GM18499 (cell line): Measurements from ENCODE around the gene CLDN5.

ENCODE experiments used
- ATAC-seq: cut with Tn5 transposase; IDR thresholded peaks from one replicate; pipeline ENCODE4 v1.9.1; 2021; ENCODE audit warnings: moderate number of reproducible peaks; ENCODE audit not compliant: insufficient read depth, unreplicated experiment

The CLDN5 gene

DNA sequence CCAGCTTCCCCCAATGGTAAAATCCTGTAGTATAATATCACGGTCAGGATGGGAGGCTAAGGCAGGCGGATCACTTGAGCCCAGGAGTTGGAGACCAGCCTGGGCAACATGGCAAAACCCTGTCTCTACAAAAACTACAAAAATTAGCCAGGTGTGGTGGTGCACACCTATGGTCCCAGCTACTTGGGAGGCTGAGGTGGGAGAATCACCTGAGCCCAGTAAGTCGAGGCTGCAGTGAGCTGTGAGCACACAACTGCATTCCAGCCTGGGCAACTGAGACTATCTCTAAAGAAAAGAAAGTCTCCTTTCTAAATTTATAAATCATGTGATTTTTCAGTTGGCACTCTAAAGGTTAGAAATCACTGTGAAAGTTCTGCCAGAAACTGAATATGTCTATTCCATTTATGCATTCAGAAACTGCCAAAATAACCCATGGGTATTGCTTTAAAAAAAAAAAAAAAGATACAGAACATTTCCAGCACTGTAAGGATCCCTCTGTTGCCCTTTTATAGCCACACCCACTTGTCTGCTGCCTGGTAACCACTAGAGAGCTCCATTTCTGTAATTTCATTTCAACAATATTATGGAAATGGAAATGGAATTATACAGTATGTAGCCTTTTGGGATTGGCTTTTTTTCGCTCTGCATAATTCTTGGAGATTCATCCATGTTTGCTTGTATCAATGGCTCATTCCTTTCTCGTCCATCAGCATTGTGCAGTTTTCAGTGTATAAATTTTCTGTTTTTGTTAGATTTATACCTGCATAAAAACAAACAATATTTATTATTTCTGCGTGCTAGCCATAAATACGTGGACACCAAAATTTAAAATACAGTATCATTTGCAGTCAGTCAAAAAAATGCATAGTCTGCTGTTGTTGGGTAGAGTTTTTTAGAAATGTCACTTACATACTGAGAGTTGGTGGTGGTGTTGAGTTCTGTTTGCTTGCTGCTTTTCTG lies 35.0 kb downstream of the CLDN5 start:
- no peak for ATAC-seq

- ATAC-seq = no peak
These were observed 35.9 kb downstream of the CLDN5 start for GRCh38 chr22:19488285-19488684.

DNA sequence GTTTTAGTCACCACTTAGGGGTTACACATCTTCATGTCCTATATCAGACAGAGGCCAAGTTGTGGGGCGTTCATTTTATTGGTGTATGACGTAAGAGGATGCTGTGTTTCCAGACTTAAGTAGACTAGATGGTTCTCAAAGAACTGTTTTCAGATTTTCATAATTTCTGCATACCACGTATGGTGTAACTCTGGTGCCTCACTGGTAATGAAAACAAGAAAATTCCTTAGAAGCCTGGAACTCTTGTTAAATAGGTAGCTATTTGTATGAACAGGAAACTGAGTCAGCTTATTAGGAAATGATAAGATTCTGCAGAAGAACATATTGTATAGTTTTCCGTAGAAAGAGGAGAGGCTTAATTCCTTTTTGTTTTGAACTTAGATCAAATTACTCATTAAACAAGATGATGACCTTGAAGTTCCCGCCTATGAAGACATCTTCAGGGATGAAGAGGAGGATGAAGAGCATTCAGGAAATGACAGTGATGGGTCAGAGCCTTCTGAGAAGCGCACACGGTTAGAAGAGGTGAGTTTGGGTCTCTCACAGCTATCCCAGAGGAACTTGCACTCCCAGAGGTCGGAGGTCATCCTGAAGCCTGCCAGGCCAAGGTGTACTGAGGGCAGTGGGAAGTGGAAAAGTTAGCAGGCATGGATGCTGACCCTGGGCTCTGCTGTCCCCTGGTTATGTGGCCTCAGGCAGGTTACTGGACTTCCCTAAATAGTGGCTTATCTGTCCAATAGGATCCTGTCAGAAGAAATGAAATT lies 40.5 kb downstream of the CLDN5 start:
- ATAC-seq = no peak

- ATAC-seq = no peak
These were observed 41.9 kb downstream of the CLDN5 start for GRCh38 chr22:19482297-19482696.

- no peak for ATAC-seq
These were observed 43.4 kb downstream of the CLDN5 start for GRCh38 chr22:19480789-19481188.

DNA sequence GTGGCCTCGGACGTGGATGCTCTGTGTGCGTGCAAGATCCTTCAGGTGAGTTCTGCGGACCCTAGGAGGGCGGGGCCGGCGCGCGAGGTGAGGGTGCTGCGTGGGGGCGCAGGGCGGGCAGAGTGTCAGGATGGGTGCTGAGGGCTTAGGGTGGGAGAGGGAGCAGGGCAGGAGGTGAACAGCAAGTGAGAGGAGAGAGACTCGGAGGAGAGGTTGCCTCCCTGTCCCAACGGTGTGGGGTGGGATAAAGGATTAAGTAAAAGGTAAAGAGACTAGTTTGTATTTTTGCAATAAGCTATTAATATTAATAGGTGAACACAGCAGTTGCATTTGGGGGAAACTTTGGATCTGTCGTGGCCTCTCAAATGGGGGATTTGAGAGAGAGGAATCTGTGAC lies 44.0 kb downstream of the CLDN5 start:
- no peak for ATAC-seq

DNA sequence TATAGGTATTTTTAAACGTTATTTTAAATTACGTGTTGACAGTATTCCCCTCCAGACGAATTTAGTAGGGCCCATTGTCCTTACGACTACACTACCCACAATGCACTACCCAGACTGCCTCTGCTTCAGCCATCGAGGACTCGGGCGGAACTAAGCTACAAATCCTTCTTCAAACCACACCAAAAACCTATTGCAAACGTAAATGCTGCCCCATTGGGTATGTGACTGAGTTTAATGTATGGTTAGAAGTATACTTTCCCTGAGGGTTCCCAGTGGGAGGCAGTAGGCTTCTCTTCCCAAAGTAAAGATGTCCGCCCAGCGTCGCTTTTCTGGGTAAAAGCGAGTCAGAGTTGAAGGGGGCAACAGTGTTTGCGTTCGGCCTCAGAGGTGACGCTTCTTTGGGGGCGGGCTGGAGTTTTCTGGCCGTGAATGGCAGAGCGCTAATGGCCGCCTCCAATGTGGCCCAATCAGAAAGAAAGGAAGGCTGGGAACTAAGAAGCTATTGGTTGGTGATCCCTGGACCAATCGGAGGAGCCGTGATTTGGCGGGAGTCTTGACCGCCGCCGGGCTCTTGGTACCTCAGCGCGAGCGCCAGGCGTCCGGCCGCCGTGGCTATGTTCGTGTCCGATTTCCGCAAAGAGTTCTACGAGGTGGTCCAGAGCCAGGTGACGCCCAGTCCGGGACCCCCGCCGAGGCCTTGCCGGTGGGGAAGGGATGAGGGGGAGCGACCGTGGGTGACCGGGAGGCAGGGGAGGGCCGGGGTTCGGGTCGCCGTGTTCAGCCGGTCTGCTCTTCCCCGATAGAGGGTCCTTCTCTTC lies 44.6 kb downstream of the CLDN5 start, which contains the start of gene CDC45:
Gene CDC45, plus strand, starts transcription at position 566 of the 818 bp plus-strand sequence. Its CDS starts 49 bp downstream, at position 615.
- ATAC-seq = peak; percentile 58

GRCh38 chr22:19478901-19479354 lies 45.3 kb downstream of the CLDN5 start, which contains the start of gene UFD1:
Gene UFD1, minus strand, starts transcription at chr22:19479193. Its CDS starts 108 bp downstream, at chr22:19479085.
- ATAC-seq = peak; percentile 14

DNA sequence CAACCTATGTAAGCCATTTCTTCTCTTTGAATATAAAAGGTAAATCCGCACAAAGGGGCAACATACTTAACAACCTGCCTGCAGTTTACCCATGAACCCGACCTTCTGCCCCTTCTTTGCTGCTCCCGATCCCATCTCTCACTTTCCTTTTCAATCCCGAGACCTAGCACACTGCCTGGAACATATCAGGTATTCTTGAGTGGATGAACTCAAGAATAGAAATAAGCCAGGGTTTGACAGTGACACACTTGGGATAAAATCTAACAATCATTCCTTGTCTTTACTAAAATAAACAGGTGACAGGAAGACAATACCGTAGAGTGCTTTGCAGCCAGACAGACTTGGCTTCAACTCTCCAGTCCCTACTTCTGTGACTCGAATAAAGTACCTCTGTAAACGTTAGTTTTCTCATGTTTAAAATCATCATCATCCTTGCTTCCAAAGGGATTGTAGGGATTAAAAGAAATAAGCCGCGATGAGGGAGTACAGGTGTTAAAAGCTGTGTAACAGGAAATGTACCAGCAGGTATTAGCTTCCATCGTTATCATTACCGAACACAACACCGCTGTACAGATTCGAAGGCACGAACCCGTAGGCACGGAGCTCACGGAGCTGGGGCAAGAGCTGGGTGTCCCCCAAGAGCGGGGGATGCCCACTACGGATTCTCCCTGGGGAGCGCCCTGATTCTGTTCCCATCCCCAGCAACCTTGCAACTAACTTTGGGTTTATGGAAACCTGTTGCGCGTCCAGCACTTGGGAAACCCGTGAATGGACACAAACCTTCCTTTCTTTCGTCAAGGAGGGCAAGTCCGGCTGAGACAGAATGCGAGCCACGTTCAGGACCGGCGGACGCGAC lies 45.9 kb downstream of the CLDN5 start:
- no peak for ATAC-seq

- ATAC-seq = no peak
These were observed 46.7 kb downstream of the CLDN5 start for GRCh38 chr22:19477321-19478044.

- no peak for ATAC-seq
These were observed 48.2 kb downstream of the CLDN5 start for GRCh38 chr22:19476023-19476422.

GRCh38 chr22:19473578-19473977 lies 50.6 kb downstream of the CLDN5 start:
- no peak for ATAC-seq
